CD1c-positive myeloid dendritic cell (primary cell): Measurements from ENCODE around the gene COL9A1.

Experiments used
- DNase-seq: peaks from one replicate; pipeline ENCODE4 v3.0.0-alpha.2; 2016; ENCODE audit errors: extremely low spot score

The COL9A1 gene

DNA sequence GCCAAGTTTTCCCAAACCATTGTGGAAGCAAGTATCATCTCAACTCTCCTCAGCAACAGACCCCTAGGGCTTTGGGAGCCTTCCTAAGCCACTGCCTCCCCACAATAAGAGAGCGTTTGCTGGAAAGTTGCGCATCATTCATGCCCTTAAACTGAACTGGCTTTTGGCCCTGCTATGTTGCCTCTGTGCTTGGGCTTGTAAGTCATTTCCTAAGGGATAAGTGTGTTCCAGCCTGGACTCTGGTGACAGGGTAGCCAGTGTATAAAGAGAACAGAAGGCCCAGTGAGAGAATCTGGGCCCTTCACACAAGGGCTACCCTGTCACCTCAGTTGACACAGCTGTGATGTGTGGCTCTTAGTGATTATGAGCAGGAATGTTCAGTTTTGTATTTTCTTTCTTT is 77.8 kb downstream of the COL9A1 start:
- DNase-seq = no peak

- DNase-seq = no peak
Measured at GRCh38 chr6:70222439-70222749, 80.5 kb downstream of the COL9A1 start.

DNA sequence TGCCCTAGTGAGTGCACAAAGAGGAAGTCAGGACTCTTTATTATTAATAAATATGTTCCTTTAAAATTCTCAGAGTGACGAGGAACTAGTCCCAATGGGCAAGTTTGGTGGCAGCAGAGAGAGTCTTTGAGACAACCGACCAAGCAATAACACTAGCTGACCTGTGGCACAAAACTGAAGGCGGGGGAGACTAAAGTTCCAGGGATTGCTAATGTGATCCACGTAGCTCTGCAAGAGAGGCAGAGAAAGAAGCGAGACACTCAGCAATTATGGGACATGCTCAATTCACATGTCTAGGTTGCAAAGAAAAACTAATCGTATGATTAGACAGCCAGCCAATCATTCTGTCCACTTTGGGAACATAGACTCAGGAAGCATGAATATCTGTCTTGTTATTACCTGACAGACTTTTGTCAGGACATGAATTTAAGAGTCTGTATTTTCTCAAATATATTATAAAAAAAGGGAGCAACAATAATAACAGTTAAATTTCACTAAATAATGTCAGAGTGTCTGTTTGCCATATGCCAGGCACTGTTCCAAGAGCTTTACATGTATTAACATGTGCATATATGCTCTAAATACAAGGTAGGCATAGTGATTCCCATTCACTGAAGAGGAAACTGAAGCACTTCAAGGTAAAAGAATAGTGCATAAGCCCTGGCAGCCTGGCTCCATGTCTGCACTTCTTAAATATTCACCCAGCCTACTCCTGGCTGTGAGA is 81.0 kb downstream of the COL9A1 start:
- no peak for DNase-seq

DNA sequence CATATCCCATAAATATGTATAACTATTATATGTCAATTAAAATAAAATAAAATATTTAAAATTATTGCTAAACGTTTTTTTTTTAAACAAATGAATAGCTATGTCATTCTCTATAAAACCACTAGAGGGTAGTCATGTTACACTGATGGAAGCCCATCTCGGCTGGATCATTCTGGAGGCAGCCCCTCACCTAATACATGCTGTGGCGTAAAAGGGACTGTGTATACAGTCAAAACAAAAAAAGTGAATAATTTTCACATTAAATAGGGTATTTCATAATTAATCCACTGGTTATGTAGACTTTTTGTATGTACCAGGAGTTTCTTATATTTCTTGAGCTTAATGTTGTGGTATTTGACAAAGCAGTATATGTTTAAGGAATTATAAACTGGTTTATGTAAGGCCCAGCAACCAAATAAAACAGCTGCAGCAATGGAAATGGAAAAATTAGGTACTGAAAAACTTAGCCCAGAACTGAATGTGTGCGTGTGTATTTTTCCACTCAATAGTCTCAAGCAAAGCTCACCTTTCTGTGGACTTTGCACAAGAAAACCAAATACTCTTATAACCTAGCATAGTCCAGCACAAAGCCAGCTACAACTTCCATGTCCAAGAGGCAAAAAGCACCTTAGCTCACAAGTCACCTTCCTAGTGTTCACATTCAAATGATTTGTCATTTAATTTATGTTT is 81.7 kb downstream of the COL9A1 start:
- DNase-seq = peak; percentile 32

DNA sequence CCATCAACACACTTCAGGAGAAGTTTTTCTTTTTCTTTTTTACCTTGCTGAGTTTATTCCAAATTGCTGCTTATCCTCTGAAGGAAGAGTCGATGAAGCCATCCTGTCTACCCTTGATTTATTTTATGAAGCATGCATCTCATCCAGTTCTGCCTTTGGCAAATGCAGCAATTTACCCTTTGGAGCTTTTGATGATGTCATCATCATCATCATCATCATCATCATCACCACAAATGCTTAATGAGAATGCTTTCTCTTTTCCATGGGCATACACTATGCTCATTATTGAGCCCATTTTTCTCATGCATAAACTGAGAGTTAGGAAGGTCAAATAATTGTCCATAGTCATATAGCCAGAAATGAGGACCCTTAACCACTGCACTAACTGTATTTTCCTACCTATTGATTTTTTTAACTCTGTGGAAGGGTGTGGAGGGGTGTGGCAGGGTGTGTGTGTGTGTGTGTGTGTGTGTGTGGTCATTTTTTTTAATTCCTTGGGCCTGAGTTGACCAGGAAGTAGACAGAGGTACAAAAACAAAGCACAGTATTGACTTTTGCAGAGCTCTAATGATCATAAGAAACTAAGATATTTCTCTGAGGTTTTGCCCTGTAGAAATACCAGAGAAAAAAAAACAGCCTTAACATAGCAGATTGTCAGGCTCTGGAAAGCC is 82.8 kb downstream of the COL9A1 start:
- DNase-seq = no peak

DNA sequence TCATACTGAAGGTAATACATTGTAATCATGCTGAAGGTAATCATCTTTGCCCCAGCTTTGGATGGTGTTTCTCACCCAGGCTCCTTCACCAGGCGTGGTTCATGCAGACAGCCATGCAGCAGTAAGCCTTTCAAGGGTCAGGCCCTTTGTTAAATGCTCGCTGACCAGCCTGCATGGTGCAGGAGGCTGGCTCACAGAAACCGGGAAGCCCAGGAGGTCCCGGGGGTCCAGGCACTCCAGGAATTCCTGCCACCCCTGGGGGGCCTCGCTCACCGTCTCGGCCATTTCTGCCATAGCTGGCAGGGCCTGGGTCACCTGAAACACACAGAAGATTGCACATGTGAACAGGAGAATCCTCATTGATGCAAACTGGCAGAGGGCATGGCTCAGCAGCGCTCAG is 86.1 kb downstream of the COL9A1 start:
- no peak for DNase-seq

- DNase-seq = no peak
Measured at GRCh38 chr6:70215460-70216108, 87.3 kb downstream of the COL9A1 start.

DNA sequence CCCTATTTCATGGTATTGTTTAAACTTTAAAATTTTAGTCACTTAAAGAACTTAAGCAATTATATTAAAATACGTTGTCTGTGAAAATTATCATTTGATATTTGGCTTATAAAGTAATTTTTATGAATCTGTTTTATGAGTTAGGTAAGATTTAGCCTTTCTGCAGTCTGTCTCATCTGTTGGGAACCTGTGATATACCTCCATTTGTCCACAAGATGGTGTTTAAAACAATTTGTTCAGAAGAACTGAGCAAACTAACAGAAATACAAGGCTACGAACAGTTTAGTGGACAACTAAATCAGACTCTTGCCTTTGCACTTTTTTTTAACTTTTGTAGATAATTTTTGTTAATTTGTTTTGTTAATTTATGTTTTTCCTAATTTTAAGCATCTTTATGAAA is 92.4 kb downstream of the COL9A1 start:
- DNase-seq = no peak

DNA sequence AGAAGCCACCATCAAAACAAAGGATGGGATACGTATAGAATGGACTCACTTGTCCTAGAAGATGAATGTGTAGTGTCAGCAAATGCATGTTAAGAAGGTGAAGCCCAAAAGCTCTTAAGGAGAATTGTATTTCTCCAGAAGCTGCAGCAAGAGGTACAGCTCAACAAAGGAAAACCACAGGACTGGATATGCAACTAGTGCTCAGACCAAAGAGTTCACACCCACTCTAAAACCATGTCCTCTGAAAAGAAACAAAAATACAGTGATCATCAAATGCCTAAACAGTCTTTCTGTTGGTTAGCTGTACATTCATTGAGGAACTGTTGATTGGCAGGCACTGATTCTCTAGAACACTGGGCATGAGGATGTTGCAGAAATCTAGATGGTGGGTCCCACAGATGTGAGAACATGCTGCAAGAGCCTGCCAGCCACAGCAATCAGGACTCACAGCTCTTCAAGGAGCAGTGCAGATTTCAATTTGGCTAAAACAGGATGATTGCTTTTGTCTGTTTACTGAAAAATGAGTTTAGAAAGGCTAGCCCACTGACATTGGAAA is 94.6 kb downstream of the COL9A1 start:
- no peak for DNase-seq

- DNase-seq = no peak
Measured at GRCh38 chr6:70198785-70199184, 104.1 kb downstream of the COL9A1 start.

GRCh38 chr6:70196531-70196930 is 106.4 kb downstream of the COL9A1 start:
- no peak for DNase-seq

DNA sequence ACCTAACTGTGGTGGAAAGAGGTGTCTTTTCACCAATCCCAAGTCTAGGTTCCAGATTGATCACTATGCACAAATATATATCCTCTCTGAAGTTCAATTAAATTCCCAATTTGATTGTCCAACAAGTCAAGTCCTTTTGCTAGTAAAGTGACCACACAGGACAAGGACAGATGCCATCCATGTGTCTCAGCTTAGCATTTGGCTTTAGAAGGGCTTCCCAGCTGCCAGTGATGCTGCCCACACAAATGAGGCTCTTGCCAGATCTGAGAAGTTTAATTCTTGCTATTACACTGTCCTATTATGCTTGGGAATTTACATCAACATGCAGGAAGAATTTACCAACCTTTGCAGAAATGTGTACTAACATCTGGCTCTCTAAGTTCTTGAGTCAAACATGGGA is 108.5 kb downstream of the COL9A1 start:
- no peak for DNase-seq

DNA sequence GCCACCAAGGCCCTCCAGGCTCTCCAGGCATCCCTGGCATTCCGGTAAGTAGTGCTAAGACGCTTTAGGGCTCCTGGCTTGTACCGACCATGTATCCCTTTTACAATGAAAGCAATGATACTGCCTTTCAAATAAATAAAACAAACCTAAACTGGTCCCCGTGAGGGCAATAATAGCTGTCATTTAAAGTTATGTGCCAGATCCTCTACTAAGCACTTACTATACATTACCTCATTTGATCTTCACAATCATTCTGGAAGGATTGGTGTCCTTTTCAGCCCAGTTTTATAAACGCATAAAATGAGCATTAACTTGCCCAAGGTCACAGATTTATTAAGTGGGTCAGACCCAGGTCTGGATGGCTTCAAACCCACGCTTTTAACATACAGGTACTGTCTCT is 114.7 kb downstream of the COL9A1 start:
- DNase-seq = no peak

DNA sequence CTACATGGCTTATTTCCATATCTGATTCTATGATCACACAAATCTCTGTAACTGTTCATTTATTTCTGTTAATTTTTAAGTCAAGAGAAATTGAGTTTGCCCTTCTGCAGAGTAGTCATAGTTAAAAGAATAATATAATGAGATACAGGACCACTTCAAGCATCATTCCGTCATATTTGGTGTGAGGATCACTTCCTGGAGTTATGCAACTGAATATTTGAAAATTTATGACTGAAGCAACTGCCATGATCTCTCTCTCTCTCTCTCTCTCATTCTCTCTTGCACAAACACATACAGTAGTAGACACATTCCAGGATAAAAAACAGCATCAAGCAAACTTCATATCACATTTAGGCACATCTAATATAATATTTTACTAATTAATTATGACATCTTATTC is 116.4 kb downstream of the COL9A1 start:
- no peak for DNase-seq

DNA sequence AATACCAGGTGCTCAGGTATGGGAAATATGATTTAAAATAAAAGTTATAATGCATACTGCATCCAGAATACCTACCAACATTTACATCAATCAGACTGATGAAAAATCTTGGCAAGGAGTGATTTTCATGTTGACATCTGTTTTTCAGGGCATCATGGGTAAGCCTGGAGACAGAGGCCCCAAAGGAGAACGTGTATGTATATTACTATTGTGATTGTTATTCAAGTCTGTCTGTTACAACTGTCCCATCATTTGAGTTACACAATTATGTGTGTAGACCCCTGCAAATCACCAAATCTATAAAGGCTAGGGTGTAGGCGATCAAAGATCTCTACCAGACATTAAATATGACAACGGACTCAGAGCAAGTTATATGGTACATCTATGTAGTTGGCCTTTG is 118.2 kb downstream of the COL9A1 start:
- no peak for DNase-seq

GRCh38 chr6:70183538-70183937 is 119.3 kb downstream of the COL9A1 start:
- no peak for DNase-seq

- no peak for DNase-seq
Measured at GRCh38 chr6:70180901-70181599, 121.8 kb downstream of the COL9A1 start.

DNA sequence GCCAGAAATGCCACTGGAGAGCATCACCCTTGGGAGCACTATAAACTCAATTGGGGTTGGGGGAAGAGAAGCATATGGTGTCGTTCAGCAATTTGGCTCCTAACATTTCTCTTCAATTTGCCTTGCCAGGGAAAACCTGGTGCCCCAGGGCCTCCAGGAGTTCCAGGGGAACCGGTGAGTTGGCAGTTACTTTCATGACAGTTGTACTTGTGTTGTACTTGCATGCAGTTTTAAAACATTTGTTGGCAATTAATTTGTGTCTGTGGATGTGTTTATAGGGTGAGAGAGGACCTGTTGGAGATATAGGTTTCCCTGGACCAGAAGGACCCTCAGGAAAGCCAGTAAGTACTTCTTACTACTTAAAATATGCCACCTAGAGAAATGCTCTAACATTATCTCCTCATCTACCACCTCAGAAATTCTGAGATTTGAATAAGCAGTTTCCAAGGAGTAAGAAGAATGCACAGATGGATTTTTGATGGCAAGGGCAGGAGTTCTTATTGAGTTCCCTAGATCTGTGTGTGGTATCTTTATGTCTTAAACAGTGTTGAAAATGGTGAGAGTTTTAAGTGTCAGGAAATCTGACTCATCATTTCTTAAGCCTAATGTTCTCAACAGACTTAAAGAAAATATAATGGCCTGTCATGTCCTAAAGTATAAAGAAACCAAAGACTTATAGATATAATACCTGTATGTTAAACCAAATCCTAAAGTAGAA is 122.5 kb downstream of the COL9A1 start:
- DNase-seq = no peak

DNA sequence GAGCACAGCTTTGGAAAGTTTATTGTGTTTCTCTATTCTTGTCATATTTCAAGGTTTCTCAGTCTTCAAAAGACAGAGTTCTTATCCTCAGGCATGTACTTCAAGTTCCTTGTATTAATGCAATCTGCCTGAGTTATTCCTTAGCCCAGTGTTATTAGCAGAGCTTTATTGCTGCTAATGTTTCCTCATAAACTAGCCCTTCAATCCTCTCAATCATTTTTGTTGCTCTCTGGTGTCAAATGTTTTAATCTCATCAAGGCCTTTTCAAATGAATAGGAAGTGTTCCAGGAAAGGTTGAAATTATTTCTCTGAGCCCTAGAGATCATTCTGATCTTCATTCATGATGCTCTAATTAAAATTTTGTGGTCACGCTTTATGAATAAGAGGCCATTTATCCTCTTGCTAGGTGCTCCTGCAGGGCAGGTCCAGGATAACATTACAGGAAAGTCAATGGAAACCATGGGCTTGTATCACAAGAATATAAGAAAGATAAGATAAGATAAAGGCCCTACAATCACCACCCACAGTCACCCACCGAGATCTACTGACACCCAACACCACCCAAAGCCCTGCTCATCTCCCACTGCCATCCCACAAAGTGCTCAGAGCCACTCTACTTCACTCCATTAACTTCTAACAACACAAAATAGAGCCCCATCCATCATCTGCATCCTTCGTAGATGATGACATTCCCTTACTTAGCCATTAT is 125.9 kb downstream of the COL9A1 start:
- DNase-seq = no peak

DNA sequence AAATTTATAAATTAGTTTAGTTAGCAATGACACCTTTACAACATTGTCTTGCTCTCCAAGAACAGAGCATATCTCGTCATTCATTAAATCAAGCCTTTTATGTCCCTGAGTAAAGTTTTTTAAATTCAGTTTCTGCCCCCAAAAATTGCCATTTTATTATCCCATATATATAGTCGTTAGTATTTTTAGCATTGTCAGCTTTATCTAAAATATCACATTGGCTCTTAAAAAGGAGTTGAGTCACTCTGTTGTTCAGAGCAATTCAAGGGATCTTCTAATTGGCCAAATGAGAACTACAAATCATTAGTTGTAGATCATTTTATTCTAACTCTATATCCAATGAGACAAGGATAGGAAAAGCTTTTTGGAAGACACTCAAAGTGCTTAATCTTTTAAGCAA is 127.1 kb downstream of the COL9A1 start:
- no peak for DNase-seq

- DNase-seq = no peak
Measured at GRCh38 chr6:70172252-70172651, 130.6 kb downstream of the COL9A1 start.
